ENCODE data around the gene SERPINB10.

The SERPINB10 gene, protein sequence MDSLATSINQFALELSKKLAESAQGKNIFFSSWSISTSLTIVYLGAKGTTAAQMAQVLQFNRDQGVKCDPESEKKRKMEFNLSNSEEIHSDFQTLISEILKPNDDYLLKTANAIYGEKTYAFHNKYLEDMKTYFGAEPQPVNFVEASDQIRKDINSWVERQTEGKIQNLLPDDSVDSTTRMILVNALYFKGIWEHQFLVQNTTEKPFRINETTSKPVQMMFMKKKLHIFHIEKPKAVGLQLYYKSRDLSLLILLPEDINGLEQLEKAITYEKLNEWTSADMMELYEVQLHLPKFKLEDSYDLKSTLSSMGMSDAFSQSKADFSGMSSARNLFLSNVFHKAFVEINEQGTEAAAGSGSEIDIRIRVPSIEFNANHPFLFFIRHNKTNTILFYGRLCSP

GRCh38 chr18:63907664-63908063, at the start of gene SERPINB10:
Gene SERPINB10 (plus strand): TSS chr18:63907958. CDS start chr18:63915511, 7,553 bp downstream.
- DNase-seq = no peak

DNA sequence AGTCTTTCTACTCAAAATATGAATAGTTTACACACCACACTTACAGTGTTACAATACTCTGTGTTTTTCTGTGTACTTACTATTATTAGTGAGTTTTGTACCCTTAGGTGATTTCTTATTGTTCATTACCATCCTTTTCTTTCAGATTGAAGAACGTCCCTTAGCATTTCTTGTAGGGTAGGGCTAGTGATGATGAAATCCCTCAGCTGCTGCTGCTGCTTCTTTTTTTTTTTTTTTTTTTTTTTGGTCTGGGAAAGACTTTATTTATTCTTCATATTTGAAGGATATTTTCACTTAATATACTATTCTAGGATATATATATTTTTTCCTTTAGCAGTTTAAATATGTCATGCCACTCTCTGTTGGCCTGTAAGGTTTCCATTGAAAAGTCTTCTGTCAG, 49.3 kb upstream of the SERPINB10 start:
- no peak for DNase-seq

DNA sequence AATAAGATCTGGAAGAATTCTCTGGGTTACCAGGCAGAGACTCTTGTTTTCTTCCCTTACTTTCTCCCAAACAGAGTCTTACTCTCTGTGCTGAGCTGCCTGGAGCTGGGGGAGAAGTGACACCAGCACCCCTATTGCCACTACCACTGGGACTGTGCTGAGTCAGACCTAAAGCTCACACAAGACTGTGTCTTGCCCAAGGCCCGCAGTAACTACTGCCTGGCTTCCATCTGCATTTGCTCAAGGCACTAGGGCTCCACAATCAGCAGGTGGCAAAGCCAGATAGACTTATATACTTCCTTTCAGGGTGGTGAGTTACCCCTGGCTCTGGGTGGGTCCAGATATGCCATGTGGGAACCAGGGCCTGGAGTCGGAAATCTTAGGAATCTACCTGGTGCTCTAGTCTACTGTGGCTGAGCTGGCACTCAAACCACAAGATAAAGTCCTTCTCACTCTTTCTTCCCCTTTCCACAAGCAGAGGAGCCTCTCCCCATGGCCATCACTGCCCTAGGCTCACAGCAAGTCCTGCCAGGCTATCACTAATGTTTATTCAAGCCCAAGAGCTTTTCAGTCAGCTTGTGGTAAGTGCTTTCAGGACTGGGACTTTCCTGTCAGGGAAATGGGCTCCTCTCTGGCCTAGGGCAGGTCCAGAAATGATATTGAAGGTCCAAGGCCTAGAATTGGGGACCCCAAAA, 47.8 kb upstream of the SERPINB10 start:
- DNase-seq = no peak

DNA sequence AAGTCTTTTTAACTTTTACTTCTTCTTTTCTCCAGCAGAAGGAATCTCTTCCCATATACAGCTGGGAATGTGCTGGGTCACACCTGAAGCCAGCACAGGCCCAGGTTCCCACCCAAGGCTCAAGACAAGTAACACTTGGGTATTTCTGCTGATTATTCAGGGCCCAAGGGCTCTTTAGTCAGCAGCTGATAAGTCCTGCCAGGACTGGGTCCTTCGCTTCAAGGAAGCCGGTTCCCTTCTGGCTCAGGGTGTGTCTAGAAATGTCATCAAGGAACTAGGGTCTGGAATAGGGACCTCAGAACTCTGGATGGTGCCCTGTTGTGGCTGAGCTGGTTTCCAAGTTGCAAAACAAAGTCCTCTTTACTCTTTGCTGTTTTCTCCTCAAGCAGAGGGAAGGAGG, 47.2 kb upstream of the SERPINB10 start:
- no peak for DNase-seq

- no peak for DNase-seq
These were observed 40.2 kb upstream of the SERPINB10 start for GRCh38 chr18:63867368-63868125.

GRCh38 chr18:63868546-63868945, 39.2 kb upstream of the SERPINB10 start:
- no peak for DNase-seq

DNA sequence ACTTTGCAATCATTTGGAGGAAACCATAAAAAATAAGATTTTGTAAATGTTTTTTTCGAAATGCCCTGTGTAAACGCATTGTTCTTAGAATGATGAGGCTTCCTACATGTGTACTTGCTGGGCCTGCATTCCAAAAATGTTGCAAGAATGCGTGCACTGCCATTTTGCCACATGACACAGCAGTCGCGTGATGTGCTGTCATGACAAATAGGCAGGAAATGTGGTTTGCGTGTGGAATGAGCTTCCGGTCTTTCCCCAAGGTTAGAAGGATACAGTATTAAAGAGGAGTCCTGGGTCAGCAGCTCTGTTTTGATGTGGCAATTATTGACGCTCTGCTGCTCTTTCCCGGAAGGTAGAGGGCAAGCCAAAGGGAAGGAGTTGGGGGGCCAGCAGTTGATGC, 38.4 kb upstream of the SERPINB10 start:
- DNase-seq = peak; percentile 96

DNA sequence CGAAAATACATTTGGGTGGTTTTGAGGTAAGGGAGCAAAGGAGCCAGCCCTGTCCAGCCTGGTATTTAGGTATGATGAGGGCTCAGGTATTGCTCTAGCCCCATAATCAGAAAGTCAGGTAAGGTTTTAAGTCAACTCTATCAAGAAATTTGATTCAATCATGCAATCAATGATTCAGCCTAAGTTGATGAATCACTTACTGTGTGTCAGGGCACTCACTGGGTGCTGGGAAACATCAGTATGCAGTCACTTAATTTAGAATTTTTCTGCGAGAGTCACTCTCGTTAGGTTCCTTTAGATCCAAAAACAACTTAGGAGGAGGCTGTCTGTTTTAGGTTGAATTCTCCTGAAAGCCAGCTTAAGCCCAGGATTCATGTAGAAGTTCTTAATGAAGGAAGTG, 37.9 kb upstream of the SERPINB10 start:
- peak; percentile 80 for DNase-seq

DNA sequence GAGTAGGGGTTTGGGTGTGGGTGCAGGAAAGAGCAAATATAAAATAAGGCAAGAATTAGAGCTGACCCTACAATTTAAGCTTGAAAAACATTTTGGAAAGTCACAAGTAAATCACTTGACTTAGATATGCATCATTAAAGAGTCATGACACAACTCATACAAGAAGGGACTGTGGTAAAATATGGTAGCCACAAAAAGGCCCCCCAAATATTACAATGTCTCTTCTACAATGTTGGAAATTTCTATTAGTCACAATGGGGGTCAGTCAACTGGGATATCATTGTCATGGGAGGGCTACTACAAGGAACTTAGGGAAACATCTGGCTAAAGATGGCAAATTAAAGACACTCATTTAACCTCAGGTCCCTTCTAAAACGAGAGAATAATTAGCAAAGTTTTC, 35.9 kb upstream of the SERPINB10 start:
- no peak for DNase-seq

DNA sequence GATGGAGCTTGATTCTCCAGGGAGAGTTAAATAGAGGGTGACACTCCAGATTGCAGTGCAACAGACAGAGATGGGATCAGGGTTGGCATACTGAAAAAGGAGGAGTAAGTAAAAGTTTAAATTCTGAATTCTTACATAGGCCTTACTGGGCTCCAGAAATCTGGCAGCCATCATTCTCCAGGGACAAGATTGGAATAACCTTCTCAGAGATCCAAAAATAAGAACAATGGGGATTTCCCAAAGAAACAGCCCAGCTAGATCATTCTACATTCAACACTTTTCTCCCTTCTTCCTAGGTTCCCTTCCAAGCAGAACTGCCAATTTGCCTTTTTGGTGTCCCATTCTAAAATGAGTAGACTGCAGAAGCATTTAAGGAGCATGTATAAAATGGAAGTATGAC, 35.2 kb upstream of the SERPINB10 start:
- no peak for DNase-seq

- peak; percentile 42 for DNase-seq
These were observed 29.4 kb upstream of the SERPINB10 start for GRCh38 chr18:63878343-63878742.

DNA sequence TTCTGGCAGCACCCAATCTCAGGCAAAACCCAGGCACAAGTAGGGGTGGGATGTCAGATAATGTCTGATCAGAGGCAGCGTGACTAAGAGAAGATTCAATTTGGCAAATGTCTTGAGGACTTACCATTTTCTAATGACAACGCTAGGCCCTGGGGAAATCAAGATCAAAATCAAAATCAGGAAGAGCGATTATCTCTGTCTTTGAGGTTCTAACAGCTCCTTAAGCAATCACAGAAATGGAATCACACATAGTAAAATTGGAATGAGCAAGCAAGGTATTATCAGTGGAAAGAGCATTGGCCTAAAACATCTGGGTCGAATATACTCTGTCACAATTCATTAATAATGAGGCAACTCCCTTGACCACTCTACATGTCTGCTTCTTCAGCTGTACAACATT, 28.8 kb upstream of the SERPINB10 start:
- no peak for DNase-seq

- DNase-seq = no peak
These were observed 28.0 kb upstream of the SERPINB10 start for GRCh38 chr18:63879709-63880108.

DNA sequence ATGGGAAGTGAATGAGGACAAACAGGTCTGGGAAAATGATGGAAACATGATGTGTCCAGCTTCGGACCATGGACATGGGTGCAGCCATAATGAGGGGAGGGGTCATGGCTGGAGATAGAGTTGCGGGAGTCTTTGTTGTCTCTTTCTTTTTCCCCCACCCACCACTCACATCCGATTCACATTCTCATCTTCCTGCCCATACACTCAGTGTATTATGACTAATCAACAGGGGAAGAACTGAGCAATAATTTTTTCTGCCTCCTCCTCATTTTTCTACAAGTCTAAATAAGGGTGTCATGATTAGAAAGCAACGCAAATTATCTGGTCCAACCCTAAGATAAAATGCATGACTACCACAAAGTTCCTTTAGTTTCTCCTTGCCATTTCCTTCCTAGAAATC, 25.9 kb upstream of the SERPINB10 start:
- DNase-seq = peak; percentile 70

- DNase-seq = peak; percentile 98
These were observed 25.2 kb upstream of the SERPINB10 start for GRCh38 chr18:63882333-63883141.

DNA sequence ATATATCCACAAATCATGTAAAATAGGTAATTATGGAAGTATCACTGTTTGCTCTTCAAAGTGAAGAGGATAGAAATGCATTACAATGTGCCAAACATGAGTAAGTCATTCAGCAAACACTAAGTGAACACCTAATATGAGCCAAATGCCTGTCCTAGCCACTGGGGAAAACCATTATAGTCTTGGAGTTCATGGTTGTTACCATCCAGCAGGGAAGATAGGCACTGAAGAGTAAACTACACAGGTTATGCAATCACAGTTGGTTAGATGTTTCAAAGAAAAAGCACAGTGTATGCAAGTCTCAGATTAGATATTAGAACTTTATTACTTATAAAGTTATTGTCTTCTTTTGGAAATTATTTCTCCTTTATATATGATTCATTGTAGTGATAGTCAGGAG, 24.1 kb upstream of the SERPINB10 start:
- no peak for DNase-seq

DNA sequence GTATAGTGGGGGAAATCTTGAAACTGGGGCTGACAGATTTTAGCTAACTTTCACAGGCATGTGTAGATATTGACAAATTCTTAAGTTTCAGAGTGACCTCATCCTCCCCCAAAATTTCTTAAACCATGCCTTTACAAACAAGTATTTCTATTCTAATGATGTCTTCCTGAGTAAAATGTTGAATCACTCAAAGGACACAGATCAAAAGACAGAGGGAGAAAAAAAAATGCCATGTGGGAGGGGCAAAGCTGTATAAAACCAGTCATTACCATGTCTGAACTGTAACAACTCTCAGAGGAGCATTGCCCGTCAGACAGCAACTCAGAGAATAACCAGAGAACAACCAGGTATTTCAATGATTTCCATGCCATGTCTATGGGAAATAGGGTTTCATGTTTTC, 20.3 kb upstream of the SERPINB10 start, which contains the start of gene SERPINB2:
TSS of gene SERPINB2 (plus strand) at position 282 of the 400 bp plus-strand sequence. CDS start 3,740 bp downstream, outside the sequence.
- peak; percentile 69 for DNase-seq

GRCh38 chr18:63888470-63889190, 19.1 kb upstream of the SERPINB10 start:
- no peak for DNase-seq

DNA sequence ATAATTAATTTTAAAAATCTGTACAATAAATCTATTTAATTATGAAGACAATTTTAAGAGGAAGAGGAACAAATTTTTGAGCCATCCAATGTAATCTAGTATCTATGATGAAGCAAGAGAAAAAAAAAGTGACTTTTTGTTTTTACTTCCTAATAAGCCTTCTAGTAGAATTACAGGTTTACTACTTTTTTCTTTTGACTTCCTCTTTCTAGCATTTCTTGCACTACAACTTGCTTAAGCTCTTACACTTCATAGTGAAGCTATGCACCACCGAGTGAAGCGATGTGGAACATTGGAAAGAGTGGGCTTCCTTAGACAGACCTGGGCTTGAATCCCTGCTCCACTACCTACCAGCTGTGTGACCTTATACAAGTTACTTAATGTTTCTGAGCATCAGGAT, 18.1 kb upstream of the SERPINB10 start:
- no peak for DNase-seq

DNA sequence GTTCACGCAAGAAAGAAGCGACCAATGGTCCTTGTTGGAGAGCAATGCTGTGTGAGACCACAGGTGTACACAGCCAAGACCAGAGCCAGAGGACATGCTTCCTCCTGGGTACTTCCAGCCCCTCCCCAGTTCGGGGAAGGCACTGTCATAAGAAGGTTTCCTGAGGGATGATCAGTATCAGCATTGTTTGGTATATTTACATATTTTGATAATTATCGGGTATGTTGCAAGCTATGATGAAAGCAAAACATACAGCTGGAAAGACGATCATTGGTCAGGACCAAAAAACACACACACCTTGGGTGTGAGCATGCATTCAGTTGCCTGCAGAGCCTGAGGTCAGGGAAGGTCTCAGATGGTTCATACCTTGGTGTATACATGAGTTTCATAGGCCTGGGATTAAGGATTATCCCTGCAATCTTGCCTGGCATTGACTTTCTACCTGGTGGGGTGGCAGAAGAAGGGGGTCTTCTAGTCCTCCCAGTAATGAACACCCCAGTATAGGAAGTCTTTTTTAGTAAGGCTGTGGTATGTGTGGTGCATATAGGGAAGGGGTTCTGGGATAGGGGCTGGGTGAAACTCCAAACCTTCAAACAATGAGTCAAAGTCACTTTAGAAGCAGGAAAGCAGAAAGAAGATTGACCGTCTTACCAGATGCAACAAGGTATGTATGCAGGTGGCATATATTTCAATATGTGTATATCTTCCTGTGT, 17.4 kb upstream of the SERPINB10 start:
- DNase-seq = no peak

- DNase-seq = no peak
These were observed 16.8 kb upstream of the SERPINB10 start for GRCh38 chr18:63890950-63891304.
